Superior temporal gyrus (tissue), 1 donor: Measurements from ENCODE around the gene CACNA2D3.
"Not testable (repeated sequence)": the region's sequence is repeated elsewhere in the genome, so short reads cannot be mapped to it uniquely, and the experiment has no call there.

Experiments used
- DNase-seq: peaks from one replicate; pipeline ENCODE4 v3.0.0-alpha.2; 2016; ENCODE audit errors: extremely low spot score

CACNA2D3 gene

GRCh38 chr3:54963641-54964040, 841.3 kb downstream of the CACNA2D3 start:
- DNase-seq, result no peak

GRCh38 chr3:54964081-54964480, 841.7 kb downstream of the CACNA2D3 start:
- no peak for DNase-seq

GRCh38 chr3:54965746-54966145, 843.4 kb downstream of the CACNA2D3 start:
- no peak for DNase-seq

- DNase-seq, result no peak
These were observed 844.6 kb downstream of the CACNA2D3 start for GRCh38 chr3:54966979-54967378.

DNA sequence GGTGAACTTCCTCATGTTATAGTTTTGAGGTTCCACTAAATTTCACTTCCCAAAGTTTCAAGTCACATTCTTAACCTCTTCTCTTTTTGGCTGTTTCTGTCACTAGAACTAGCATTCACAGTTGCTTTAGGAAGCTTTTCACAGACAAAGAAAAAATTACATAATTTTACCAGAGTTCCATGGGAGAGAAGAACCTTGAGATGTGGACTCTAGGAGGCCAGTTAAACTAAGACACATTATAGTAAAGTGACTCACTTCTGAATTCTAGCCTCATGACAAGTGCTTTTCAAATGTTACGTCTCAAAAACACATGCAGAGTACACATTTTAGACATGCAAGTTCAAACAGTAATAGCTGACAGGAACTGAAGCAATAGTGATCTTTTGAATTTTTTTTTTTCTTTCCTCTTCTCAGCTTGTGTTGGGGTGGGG, 845.4 kb downstream of the CACNA2D3 start:
- DNase-seq, result no peak

GRCh38 chr3:54968546-54969172, 846.3 kb downstream of the CACNA2D3 start:
- no peak for DNase-seq

GRCh38 chr3:54969652-54970051, 847.3 kb downstream of the CACNA2D3 start:
- no peak for DNase-seq

DNA sequence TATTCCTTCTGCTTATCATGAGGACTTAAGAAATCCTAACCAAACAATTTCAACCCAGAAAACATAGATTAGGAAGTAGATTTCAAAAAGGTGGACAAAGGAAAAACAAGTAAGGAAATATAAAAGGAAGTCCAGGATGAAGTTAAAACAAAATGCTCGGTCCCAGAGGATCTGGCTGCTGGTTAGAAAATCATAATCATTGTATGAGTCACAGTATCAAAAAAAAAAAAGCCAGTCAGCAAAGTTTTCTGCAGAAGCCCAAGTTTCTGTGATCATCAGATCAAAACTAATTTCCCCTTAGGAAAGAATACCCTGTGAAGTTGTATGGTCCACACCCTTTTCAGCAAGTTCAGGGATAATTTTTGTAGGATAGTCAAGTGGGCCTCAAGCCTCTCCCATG, 848.5 kb downstream of the CACNA2D3 start:
- no peak for DNase-seq

DNA sequence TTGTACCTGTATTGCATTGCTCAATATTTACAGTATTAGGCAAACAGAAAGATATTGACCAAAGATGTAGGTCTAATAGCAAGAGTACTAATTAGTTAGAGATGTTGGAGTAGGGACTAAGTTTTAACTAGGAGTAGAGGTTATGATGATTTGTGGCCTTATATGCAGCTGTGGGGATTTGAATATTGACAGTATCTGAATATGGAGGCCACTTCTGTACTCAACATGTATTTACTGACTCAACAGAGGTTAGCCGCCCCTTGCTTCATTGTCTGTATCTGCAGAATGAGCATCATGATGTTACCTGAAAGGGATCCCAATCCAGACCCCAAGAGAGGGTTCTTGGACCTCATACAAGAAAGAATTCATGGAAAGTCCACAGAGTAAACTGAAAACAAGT, 855.1 kb downstream of the CACNA2D3 start:
- no peak for DNase-seq

GRCh38 chr3:54977946-54978345, 855.6 kb downstream of the CACNA2D3 start:
- not testable (repeated sequence) for DNase-seq

DNA sequence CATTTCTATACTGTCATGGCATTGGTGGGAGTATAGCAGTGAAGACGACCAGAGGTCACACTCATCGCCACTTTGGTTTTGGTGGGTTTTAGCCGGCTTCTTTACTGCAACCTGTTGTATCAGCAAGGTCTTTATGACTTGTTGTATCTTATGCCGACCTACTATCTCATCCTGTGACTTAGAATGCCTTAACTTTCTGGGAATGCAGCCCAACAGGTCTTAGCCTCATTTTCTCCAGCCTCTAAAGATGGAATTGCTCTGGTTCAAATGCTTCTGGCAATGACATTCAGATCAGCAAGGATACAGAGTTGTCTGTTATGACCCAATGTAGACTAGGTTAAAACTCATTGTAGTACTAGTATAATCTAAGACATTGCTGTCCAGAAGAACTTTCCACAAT, 860.5 kb downstream of the CACNA2D3 start:
- DNase-seq, result no peak

DNA sequence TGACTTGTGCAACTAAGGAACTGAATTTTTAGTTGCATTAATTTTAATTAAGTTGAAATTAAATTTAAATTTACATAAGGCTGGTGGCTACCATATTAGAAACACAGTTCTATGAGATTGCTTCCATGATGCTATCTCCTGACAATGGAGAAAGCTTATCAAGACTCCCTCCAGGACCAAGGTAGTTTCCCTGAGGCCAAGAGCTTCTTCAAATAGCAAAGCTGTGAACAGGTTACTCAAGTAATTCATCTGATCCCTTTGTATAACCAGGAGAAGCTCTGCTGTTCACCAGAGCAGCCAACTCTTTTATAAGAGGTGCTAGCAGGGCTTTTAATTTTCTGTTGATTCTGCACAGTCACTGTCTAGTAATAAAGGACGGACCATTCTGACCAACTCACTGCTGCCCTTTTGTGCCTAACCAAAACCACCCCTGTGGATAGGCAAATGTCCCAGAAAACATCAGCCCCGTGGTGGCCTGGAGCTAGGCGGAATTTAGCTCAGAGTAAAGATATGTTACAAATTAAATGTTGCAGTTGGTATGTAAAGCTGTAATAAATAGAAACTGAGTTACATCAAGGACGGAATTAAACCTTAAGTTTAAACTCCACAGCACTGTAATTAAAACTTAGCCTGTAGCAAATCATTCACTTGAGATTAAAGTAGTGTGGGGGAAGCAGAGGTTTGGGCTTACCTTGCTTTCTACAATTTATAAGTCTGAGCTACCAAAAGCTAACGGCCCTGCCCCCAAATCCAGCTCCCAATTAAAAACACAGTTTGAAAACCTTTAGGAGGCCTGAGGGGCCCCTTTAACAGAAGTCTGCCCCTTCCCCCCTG, 861.1 kb downstream of the CACNA2D3 start:
- no peak for DNase-seq

DNA sequence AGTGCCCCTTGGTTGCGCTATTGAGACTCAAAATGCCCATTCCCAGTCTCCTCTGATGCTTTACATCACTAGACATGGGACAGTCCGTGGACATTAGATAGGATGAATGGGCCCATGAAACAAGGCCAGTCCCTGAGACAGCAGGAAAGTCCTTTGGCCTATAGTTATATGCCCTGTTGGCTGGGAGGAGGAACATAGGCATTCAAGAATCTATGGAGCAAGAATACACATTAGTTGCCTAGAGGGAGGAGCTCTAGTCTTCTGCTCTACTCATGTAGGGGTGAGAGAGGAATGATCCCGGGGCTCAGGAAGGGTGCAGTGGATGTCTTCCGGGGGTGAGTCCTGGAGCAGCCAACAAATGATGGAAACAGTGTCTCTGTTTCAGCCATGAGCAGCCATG, 863.5 kb downstream of the CACNA2D3 start:
- no peak for DNase-seq

DNA sequence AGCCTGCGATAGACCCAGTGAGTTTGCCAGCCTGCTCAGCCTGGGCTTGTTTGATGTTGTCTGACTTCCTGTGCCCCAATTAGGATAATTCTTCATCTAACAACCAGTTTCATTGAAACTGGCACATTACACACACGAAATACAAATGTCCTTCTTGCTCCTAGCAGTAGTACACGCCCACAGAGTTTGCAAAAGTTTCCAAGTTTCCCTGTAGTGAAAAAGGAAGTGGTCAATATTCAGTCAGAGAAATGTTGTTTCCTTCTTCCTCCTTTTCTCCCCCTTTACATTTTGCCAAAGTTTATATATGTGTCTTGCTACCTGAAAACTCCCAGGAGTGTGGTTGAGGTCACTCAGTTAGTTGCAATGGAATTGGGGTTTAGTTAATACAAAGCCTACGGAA, 863.9 kb downstream of the CACNA2D3 start:
- DNase-seq, result no peak

GRCh38 chr3:54987719-54988118, 865.4 kb downstream of the CACNA2D3 start:
- DNase-seq, result no peak

DNA sequence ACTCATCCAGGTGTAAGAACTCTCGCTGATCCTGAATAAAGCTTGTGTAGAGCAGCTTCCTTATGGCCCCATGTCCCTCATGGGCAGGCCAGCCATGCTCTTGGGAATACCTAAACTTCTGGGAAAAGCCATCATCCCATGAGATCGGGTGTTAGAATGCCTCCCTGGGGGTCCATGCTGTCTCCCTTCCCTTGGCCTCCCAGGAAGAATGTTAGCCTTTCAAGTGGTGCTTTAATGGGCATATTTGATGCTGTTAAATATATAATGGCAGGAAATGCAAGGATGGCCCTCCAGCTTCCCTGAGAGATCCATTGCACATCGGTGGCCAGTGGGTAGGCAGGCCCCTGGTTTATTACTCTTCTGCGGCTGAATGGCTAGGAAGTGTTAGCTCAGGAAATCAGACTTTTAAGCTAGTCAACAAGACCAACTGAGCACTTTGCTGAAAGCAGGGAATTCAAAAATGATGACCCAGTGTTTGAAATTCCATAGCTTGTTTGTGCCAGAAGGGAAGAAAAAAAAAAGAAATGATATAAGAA, 866.0 kb downstream of the CACNA2D3 start:
- DNase-seq, result no peak

DNA sequence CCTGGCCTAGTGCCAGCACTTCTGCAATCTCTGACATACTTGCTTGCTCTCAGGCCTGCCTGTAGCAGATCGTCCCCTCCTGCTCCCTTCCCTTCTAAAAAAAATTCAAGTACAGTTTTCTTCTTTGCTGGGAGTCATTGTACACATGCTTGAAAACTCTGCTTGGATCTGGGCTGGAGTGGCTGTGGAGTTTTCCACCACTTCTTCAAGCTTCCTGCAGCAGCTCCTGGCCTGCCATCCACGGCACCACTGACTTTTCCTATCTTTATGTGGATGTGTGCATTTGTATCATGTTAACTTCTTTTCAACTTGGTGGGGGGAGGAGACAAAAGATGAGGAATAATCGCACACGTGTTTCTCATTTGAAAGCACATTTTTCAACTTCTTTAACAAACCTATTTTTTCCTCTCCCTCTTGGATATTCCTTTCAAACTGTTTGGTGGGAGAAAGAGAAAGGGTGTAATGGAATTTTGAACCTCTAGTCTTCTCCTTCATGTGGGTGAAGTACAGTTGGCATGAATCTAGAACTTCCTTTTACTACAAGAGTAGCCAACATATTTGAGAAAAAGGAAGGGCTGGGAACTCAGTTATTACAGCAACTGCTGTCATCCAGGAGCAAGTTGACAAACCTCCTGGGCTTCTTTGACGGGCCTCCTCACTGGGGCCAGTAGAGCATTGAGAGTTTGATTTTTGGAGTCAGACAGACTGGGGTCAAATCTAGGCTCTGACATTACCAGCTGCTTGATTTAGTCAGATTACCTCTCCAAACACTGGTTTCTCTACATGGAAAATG, 866.7 kb downstream of the CACNA2D3 start:
- no peak for DNase-seq

DNA sequence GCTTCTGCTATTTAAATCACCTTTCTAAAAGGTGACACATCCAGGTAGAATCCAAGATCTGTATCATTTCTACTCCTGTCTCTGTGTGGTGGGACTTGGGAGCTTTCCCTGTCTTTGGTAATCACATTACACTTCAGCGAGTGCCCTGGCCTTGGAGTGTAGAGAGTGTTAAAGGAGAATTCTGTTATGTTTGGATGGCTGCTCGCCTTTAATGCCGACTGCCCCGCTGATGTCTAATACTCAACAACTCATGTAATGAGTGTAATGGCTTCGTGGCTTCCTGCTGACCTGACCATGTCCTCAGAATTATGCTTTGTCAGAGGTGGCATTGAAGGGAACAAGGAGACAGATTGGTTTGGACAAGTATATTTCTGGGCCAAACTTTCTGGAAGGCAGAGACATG, 871.8 kb downstream of the CACNA2D3 start:
- DNase-seq, result no peak

DNA sequence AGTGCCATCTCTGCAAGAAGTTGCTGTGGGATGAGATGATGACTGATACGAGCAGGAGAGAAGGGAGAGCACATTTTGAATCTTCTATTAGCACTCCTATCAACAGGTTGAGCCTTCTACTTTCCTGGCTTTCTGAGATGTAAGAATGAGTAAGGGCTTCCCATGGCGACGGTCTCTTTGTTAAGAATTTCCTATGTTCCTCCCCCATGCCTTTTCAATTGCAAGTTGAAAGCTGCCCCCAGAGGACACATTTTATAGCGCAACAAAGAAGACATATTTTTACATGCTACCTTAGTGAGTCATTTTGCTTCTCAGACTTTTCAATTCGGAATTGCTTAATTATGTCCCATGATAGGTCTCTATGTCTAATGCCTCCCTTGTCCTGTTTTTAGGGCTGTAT, 876.8 kb downstream of the CACNA2D3 start:
- DNase-seq, result no peak

- DNase-seq, result no peak
These were observed 877.5 kb downstream of the CACNA2D3 start for GRCh38 chr3:54999811-55000210.

GRCh38 chr3:55000546-55000945, 878.2 kb downstream of the CACNA2D3 start:
- DNase-seq, result peak; percentile 33

- no peak for DNase-seq
These were observed 878.6 kb downstream of the CACNA2D3 start for GRCh38 chr3:55000953-55001352.
